ENCODE measurements around the gene C16orf92. TPM values are rescaled to one million over a fixed set of nuclear protein-coding genes. Genes with fewer than 3 reads are reported as not detected.

The C16orf92 gene
- total RNA-seq, 1 donor from 2014 or later: not detected

- DNase-seq (ENCODE audit: extremely low read depth, low read depth, low spot score): no peak
These were observed 34.5 kb upstream of the C16orf92 start for GRCh38 chr16:29988346-29989075.

DNA sequence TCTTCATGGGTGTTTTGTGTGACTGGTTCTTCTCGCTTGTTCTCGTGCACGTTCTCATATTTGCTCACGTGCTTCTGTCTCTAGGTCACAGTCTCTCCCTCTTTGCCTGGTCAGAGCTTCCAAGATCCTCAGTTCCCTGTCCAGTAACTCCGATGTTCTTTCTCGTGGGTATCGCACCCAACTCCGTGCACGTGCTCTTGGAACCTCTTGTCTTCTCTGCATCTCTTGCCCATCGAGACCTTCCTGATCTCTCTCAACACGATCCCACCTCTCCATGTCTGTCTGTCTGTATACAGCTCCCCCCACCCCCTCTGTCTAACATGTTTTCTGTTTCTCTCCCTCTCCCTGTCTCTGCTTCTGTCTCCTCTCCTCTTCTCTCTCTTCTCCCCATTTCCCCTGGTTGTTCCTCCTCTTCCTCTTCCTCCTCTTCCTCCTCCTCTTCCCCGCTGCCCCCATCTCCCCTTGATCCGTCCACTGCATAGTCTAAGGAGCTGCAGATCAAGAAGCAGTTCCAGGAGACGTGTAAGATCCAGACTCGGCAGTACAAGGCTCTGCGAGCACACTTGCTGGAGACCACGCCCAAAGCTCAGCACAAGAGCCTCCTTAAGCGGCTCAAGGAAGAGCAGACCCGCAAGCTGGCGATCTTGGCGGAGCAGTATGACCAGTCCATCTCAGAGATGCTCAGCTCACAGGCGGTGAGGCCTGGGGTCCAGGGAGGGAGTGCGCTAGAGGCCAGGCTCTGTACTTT lies 33.7 kb upstream of the C16orf92 start:
- DNase-seq (ENCODE audit: extremely low read depth, low read depth, low spot score): no peak

DNA sequence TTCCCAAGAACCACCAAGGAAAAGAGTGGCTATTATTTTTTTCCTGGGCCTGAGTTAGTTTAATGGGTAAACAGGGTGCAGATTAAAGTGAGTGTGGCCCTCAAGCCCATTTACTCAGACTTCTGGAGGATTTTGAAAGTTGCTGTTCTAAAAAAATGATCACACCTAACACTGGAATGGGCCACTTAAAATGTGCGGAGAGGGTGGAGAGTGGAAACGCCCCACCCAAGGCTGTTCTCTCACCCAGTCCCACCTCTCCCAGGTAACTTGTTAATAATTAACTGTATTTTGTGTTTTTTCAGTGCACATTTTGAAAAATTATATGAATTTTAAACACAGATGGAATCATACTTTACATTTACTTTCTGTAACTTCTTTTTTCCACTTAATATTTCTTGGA lies 33.0 kb upstream of the C16orf92 start:
- DNase-seq (ENCODE audit: extremely low read depth, low read depth, low spot score): no peak

DNA sequence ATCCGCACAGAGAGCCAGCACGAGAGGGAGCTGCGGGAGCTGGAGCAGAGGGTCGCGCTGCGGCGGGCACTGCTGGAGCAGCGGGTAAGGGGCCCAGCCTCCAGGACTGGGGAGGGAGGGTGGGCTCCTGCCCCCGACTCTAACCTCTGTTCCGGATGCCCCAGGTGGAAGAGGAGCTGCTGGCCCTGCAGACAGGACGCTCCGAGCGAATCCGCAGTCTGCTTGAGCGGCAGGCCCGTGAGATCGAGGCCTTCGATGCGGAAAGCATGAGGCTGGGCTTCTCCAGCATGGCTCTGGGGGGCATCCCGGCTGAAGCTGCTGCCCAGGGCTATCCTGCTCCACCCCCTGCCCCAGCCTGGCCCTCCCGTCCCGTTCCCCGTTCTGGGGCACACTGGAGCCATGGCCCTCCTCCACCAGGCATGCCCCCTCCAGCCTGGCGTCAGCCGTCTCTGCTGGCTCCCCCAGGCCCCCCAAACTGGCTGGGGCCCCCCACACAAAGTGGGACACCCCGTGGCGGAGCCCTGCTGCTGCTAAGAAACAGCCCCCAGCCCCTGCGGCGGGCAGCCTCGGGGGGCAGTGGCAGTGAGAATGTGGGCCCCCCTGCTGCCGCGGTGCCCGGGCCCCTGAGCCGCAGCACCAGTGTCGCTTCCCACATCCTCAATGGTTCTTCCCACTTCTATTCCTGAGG lies 32.0 kb upstream of the C16orf92 start:
- no peak for DNase-seq (ENCODE audit: extremely low read depth, low read depth, low spot score)

- no peak for DNase-seq (ENCODE audit: extremely low read depth, low read depth, low spot score)
These were observed 31.5 kb upstream of the C16orf92 start for GRCh38 chr16:29991571-29991904.

GRCh38 chr16:29992344-29992967 lies 30.5 kb upstream of the C16orf92 start:
- no peak for DNase-seq (ENCODE audit: extremely low read depth, low read depth, low spot score)

- DNase-seq (ENCODE audit: extremely low read depth, low read depth, low spot score): no peak
These were observed 29.7 kb upstream of the C16orf92 start for GRCh38 chr16:29993191-29993902.

DNA sequence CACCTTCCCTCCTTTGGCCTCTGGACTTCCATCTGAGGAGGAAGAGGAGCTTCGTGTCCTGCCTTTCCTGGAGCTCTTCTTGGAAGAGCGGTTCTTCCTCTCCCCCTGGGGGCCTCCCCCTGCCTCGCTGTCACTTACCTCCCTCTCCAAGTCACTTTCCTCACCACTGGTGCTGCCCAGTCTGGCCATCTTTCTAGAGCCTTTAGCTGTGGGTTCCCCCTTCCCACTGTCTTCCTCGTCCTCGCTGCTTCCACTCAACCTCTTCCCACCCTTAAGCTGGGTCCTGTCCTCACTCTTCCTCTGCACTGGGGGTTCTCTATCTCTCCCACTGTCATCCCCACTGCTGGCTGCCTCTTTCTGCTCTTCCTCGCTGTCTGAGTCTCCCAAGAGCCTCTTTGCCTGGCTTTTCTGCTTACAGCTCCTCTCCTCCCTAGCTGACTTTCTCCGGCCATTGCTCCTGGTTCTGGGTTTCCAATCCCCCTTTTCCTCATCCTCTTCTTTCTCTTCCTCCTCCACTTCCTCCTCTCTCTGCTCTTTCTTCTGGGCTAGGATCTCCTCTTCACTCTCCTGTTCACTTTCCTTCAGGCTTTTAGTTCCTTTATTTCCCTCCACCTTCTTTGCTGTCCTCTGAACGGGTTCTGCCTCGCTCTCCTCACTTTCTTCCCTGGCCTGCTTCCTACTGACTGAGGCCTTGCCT lies 28.9 kb upstream of the C16orf92 start:
- no peak for DNase-seq (ENCODE audit: extremely low read depth, low read depth, low spot score)

DNA sequence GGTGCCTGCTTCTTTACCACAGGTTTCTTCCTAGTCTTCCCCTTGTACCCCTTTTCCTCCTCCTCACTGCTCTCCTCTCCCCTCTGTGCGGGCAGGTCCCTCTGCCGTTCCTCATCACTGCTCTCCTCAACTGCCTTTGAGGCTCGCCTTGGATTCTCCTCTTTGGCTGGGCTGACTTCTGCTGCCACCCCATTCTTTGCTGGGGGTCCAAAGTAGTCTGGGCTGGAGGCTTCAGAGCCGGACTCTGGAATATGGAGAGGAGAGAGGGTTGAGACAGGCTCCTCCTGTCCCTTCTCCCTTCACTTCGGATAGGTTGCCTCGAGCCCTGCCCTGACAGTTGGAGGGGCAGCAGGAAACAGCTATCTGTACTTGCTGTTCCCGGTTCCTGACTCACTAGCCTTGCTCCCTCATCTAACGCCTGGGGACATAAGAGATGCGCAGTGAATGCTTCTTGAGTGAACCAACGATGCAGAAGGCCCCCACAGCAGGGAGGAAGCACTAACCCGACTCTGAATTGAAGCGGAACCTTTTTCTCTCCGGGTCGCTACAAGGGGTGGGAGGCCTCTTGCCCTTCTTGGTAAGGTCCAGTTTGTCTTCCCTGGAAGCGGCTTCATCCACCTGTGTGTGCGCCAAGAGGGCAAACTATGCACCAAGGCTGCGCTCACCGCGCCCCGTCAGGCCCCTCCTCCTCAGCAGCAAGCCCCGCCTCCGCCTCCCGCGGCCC lies 28.2 kb upstream of the C16orf92 start:
- no peak for DNase-seq (ENCODE audit: extremely low read depth, low read depth, low spot score)

DNA sequence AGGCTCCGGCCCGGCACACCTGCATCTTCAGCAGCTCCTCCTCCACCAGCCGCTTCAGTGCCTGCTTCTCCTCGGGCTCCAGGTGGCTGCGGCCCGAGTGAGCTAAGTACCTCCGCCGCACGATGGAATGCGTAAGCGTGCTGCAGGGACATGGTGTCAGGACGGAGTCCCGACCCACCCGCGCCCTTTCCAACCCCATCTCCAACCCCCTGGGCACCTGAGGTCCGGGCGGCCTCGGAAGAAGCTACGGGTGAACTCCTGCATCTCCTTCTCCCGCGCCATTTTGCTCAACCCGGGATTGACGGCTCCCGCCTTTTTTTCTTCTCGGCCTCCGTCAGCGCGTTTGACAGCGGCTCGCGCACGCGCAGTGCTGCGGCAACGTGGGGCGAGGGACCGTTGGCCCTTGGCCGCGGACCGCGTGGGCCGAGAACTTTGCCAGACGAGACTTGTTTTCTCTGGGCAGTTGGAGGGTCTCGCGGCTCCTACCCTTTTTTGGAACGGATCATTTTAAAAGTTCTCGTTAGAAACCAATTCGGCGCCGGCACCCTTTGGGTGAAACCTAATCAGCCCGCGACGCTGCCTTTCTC lies 27.6 kb upstream of the C16orf92 start, which contains the start of gene HIRIP3:
Gene HIRIP3, minus strand, starts transcription at position 294 of the 587 bp plus-strand sequence. Its CDS starts 12 bp downstream, at position 282.
- no peak for DNase-seq (ENCODE audit: extremely low read depth, low read depth, low spot score)

- DNase-seq (ENCODE audit: extremely low read depth, low read depth, low spot score): peak; percentile 57
These were observed 26.9 kb upstream of the C16orf92 start, which contains the start of gene INO80E for GRCh38 chr16:29995911-29996765. Gene INO80E, plus strand, starts transcription at chr16:29996241. Its CDS starts 70 bp downstream, at chr16:29996311.

DNA sequence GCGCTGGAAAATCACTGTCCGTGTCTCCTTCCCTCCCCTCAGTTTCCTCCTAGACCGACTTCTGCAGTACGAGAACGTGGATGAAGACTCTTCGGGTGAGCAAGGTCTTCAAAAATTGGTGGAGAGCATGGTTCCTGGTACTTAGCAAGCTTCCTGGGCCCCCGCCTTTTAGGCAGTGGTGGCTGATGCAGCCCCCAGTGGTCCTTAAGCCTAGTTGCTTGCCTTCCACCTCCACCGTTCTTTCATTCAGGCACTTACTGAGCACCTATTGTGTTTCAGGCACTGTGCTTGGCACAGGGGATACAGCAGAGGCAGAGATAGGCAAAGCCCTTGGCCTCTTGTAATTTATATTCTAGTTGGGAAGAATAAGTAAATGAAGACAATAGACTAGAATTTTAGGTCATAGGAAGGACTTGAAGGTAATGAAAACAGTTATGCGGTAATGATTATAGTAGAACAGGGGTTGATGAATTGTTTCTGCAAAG lies 26.2 kb upstream of the C16orf92 start:
- no peak for DNase-seq (ENCODE audit: extremely low read depth, low read depth, low spot score)

- DNase-seq (ENCODE audit: extremely low read depth, low read depth, low spot score): no peak
These were observed 23.4 kb upstream of the C16orf92 start for GRCh38 chr16:29999605-30000004.

GRCh38 chr16:30000735-30001631 lies 22.0 kb upstream of the C16orf92 start:
- DNase-seq (ENCODE audit: extremely low read depth, low read depth, low spot score): no peak

DNA sequence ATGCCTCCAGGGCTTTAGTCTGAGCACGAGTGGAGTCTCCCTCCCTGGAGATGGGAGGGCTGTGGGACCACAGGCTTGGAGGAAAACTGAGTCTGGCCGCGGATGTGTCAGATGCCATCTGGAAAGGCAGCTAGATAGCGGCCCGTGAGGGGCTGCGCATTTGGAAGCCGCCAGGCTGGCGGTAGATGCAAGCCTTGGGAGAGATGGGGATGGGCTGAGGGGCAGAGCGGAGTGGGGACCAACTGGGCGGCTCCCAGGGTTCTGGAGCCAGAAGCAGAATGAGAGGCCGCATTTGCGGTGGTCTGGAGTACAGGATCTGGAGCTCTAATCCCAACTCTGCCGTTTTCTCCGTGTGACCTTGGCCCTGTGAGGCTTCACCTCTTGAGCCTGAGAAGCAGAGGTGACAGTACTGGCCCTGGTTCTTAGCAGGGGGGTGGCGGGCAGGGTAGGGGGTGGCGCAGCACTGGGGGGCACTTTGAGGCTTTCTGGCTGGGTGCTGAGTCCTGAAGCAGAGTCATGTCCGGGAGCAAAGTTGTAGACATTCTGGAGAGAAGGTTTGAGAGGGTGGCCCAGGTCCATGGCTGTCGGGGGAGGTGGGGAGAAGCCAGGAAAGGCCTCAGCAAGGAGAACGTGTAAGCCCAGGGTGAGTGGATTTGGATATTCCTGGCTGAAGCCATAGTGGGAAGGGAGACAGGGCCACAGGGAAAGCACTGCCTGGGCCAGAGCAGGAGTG lies 20.2 kb upstream of the C16orf92 start:
- no peak for DNase-seq (ENCODE audit: extremely low read depth, low read depth, low spot score)
